Testis (tissue), 3 donors: ENCODE data around the gene BIRC7. TPM values are rescaled to one million over a fixed set of nuclear protein-coding genes. Genes with fewer than 3 reads are reported as not detected.

Source experiments
- DNase-seq: peaks from one replicate; pipeline ENCODE4 v3.0.0-alpha.2; 2019
- H3K27ac ChIP-seq, 2 donors: fragments of 200-600 bp; sonication (generic); one replicate each; pipeline ENCODE4 v1.5.1; 2019
- H3K27me3 ChIP-seq: fragments of 200-600 bp; sonication (generic); one replicate; pipeline ENCODE4 v1.5.1; 2019
- H3K36me3 ChIP-seq: fragments of 200-600 bp; sonication (generic); one replicate; pipeline ENCODE4 v1.5.1; 2017; ENCODE audit warnings: low read depth; ENCODE audit errors: missing control alignments
- H3K4me1 ChIP-seq: fragments of 200-600 bp; sonication (generic); one replicate; pipeline ENCODE4 v1.5.1; 2019
- H3K4me3 ChIP-seq, 2 donors: fragments of 200-600 bp; sonication (generic); one replicate each; pipeline ENCODE4 v1.5.1; 2017 to 2019
- H3K9me3 ChIP-seq: fragments of 200-600 bp; sonication (generic); one replicate; pipeline ENCODE4 v1.5.1; 2017
- POLR2A ChIP-seq: fragments of 450-650 bp; IDR thresholded peaks from one replicate; pipeline ENCODE4 v1.6.1; 2017; ENCODE audit warnings: antibody characterized with exemption, mild to moderate bottlenecking, moderate library complexity
- WGBS, 2 donors: methylation state at CpG; one replicate each; pipeline ENCODE4 v1.1.5; 2018; 5-methylcytosine and 5-hydroxymethylcytosine counted together
- intact Hi-C: fragments of 100-400 bp; cut with DNase I; formaldehyde crosslinking; loops from one replicate; pipeline ENCODE4 v1.15.1; 2023; ENCODE audit warnings: low total_unique reads
- polyA plus RNA-seq: library from polyadenylated mRNA; stranded (reverse); fragments of 350-450 nt; fragmentation: Illumina TruSeq; extraction: RNeasy Lipid Tissue Mini Kit (QIAGEN cat#74804); gene quantifications from one replicate; pipeline ENCODE4 v1.2.3, GENCODE V29; 2014; ENCODE audit warnings: low read depth, low replicate concordance; ENCODE audit not compliant: insufficient read depth
- total RNA-seq, 2 donors: library from RNA; depleted of rRNA; stranded (reverse); fragments of >200 nt; gene quantifications; one replicate each; pipeline ENCODE4 v1.2.3, GENCODE V29; 2016
- TF ChIP-seq, protein P1 (sequence below), 3 experiments: fragments of 450-650 bp in 2 of 3; fragments of 200-600 bp in 1 of 3; sonication (generic) in 1 of 3; IDR thresholded peaks; one replicate each; pipeline ENCODE4 v1.5.1; 2016 to 2019; ENCODE audit warnings: antibody characterized with exemption in 3 of 3, mild to moderate bottlenecking in 2 of 3, moderate library complexity in 1 of 3

BIRC7 gene
- total and polyA plus RNA-seq, 3 donors from 2014 or later, result 0.24 to 0.33 (median 0.25) TPM

- no peaks in the 10 kb centered on the region for H3K4me1 ChIP-seq
- no peak for DNase-seq
- H3K27ac ChIP-seq, result no peak overlapping the region
- intact Hi-C loops, result no loop called here
- H3K36me3 ChIP-seq, result no peaks in the 10 kb centered on the region
- 85 to 94% methylated on average over 13 to 25 of the region's 25 CpGs for WGBS, 2 donors
- no peaks in the 10 kb centered on the region for H3K9me3 ChIP-seq
- TF ChIP-seq, protein P1, sequence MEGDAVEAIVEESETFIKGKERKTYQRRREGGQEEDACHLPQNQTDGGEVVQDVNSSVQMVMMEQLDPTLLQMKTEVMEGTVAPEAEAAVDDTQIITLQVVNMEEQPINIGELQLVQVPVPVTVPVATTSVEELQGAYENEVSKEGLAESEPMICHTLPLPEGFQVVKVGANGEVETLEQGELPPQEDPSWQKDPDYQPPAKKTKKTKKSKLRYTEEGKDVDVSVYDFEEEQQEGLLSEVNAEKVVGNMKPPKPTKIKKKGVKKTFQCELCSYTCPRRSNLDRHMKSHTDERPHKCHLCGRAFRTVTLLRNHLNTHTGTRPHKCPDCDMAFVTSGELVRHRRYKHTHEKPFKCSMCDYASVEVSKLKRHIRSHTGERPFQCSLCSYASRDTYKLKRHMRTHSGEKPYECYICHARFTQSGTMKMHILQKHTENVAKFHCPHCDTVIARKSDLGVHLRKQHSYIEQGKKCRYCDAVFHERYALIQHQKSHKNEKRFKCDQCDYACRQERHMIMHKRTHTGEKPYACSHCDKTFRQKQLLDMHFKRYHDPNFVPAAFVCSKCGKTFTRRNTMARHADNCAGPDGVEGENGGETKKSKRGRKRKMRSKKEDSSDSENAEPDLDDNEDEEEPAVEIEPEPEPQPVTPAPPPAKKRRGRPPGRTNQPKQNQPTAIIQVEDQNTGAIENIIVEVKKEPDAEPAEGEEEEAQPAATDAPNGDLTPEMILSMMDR (IDR thresholded peaks at IDR 0.05), result no peak
- H3K4me3 ChIP-seq, result no peak overlapping the region
- no peaks in the 10 kb centered on the region for H3K27me3 ChIP-seq
Measured at GRCh38 chr20:63284544-63284949, 48.8 kb downstream of the BIRC7 start.

GRCh38 chr20:63284981-63285524, 49.3 kb downstream of the BIRC7 start:
- no peaks in the 10 kb centered on the region for H3K27me3 ChIP-seq
- H3K27ac ChIP-seq, result no peak overlapping the region
- intact Hi-C loops, result no loop called here
- 87 to 100% methylated on average over 8 to 13 of the region's 13 CpGs for WGBS, 2 donors
- no peak for TF ChIP-seq POLR2A
- TF ChIP-seq, protein P1 (IDR thresholded peaks at IDR 0.05), result no peak
- no peak for DNase-seq
- no peaks in the 10 kb centered on the region for H3K36me3 ChIP-seq
- H3K4me3 ChIP-seq, result no peak overlapping the region
- H3K4me1 ChIP-seq, result no peaks in the 10 kb centered on the region
- H3K9me3 ChIP-seq, result no peaks in the 10 kb centered on the region

DNA sequence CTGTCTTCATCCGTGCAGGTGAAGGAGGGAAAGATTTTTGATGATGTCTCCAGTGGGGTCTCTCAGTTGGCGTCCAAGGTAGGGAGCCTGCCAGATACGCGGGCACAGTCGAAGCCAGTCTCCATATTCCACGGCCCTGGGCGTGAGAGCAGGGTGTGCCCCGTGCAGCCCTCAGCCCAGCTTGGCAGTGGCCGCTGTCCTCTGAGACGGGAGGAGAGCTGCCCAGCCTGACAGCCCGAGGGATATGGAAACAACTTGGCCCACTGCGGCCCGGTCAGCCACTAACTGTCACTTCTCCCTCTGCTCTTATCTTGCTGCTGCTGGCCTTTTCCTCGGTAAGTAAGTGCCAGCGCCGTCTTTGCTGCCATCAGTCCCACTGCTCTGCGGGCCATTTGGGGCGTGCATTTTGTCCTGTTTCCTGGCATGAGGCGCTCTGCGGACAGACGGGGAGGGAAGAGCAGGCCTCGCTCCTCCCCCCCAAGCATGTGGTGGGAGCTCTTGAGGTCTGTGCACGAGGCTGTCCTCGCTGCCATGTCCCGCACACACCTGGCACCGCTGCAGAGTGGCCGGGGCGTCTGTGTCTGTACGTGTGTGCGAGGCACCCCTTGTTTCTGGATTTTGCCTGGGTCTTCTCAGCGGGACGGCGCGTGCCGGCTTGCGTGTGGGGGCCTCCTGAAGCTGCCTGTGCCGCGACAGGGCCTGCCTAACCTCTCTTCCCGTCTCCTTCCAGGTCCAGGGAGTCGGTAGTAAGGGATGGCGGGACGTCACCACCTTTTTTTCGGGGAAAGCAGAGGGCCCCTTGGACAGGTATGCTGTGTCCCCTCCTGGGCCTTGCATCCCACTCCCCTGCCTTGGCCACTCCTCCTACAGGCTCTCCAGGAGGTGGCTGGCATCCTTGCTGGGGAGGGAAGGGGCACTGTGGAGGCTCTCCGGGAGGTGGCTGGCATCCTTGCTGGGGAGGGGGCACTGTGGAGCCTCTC, 50.2 kb downstream of the BIRC7 start:
- no peaks in the 10 kb centered on the region for H3K27me3 ChIP-seq
- intact Hi-C loops, result no loop called here
- TF ChIP-seq POLR2A, result no peak
- TF ChIP-seq, protein P1 (IDR thresholded peaks at IDR 0.05), result no peak
- no peaks in the 10 kb centered on the region for H3K9me3 ChIP-seq
- no peaks in the 10 kb centered on the region for H3K36me3 ChIP-seq
- 90 to 95% methylated on average over 36 to 44 of the region's 44 CpGs for WGBS, 2 donors
- no peaks in the 10 kb centered on the region for H3K4me1 ChIP-seq
- H3K27ac ChIP-seq, result no peak overlapping the region
- H3K4me3 ChIP-seq, result no peak overlapping the region
- DNase-seq, result no peak

GRCh38 chr20:63286781-63287696, 51.3 kb downstream of the BIRC7 start:
- no peak for DNase-seq
- no peak overlapping the region for H3K4me3 ChIP-seq
- TF ChIP-seq, protein P1 (IDR thresholded peaks at IDR 0.05), result no peak
- TF ChIP-seq POLR2A, result no peak
- intact Hi-C loops, result no loop called here
- H3K9me3 ChIP-seq, result no peaks in the 10 kb centered on the region
- H3K27me3 ChIP-seq, result no peaks in the 10 kb centered on the region
- no peaks in the 10 kb centered on the region for H3K36me3 ChIP-seq
- no peak overlapping the region for H3K27ac ChIP-seq
- 85 to 91% methylated on average over 15 to 23 of the region's 23 CpGs for WGBS, 2 donors
- H3K4me1 ChIP-seq, result no peaks in the 10 kb centered on the region
